A549 (cell line): ENCODE measurements around the gene IREB2. TPM values are rescaled to one million over a fixed set of nuclear protein-coding genes. Genes with fewer than 3 reads are reported as not detected.
A peak's percentile ranks its signal among the peaks of the same experiment; 100 is the strongest.

Experiments used
- ATAC-seq, 2 experiments: fragments of 200-7000 bp in 1 of 2; fragments of >200 bp in 1 of 2; cut with Nextera tagmentation in 1 of 2; cut with Tn5 transposase in 1 of 2; 3 replicates each; pipeline versions ENCODE4 v1.8.0 to v1.9.1; 2018 to 2020; ENCODE audit warnings: mild to moderate bottlenecking in 1 of 2, moderate library complexity in 1 of 2
- CTCF ChIA-PET: fragments of 300-600 bp; sonication (Branson Sonifier 250); formaldehyde crosslinking; extraction: SDS; loops from one replicate; lab custom pipeline; 2021; ENCODE audit warnings: antibody characterized with exemption, inconsistent platforms; lab: Yijun Ruan, JAX
- POLR2A ChIA-PET: fragments of 350-600 bp; formaldehyde crosslinking; extraction: SDS; loops from one replicate; lab custom pipeline; 2021; ENCODE audit warnings: antibody characterized with exemption, inconsistent platforms; lab: Yijun Ruan, JAX
- DNase-seq, 2 experiments: peaks; one replicate each; pipeline versions ENCODE4 v3.0.0 to v3.0.0-alpha.2; 2011 to 2016; ENCODE audit warnings: low read depth in 1 of 2, low spot score in 1 of 2
- FAIRE-seq: peaks from 2 replicates; lab custom pipeline; 2011; peaks lifted over from hg19 to GRCh38; lab: Jason Lieb, UNC
- H3K27ac ChIP-seq, 2 experiments: fragments of >200 bp; sonication (Bioruptor Twin); formaldehyde crosslinking; 3 replicates each; pipeline ENCODE4 v1.5.1; 2016 to 2017
- H3K4me1 ChIP-seq: fragments of >200 bp; sonication (Bioruptor Twin); formaldehyde crosslinking; 3 replicates; pipeline ENCODE4 v1.6.1; 2016
- H3K4me2 ChIP-seq: fragments of >200 bp; sonication (Bioruptor Twin); formaldehyde crosslinking; 3 replicates; pipeline ENCODE4 v1.6.1; 2016
- H3K4me3 ChIP-seq: fragments of >200 bp; sonication (Bioruptor Twin); formaldehyde crosslinking; 3 replicates; pipeline ENCODE4 v1.5.1; 2016
- H3K9me3 ChIP-seq: fragments of >200 bp; sonication (Bioruptor Twin); formaldehyde crosslinking; 3 replicates; pipeline ENCODE4 v1.6.1; 2016
- BHLHE40 ChIP-seq: IDR thresholded peaks from 2 replicates; pipeline ENCODE4 v1.6.1; 2012; ENCODE audit warnings: low read depth, low read length, inconsistent platforms
- CHD4 ChIP-seq: fragments of 200-600 bp; sonication (generic); IDR thresholded peaks from 2 replicates; pipeline ENCODE4 v1.6.1; 2016; ENCODE audit warnings: antibody characterized with exemption, mild to moderate bottlenecking, borderline replicate concordance
- CTCF ChIP-seq: fragments of >200 bp; sonication (Bioruptor Twin); formaldehyde crosslinking; IDR thresholded peaks from 3 replicates; pipeline ENCODE4 v1.5.1; 2016
- FOSL2 ChIP-seq, 2 experiments: fragments of 450-650 bp in 1 of 2; fragments of >200 bp in 1 of 2; sonication (Bioruptor Twin) in 1 of 2; formaldehyde crosslinking; IDR thresholded peaks; 2 replicates each; pipeline versions ENCODE4 v1.5.0 to v1.6.1; 2016 to 2020; ENCODE audit warnings: mild to moderate bottlenecking in 1 of 2, moderate library complexity in 1 of 2
- HOXA7 ChIP-seq: fragments of 250-450 bp; sonication (Bioruptor Pico); IDR thresholded peaks from 2 replicates; pipeline ENCODE4 v1.5.0; 2020; ENCODE audit warnings: mild to moderate bottlenecking, moderate library complexity
- MAFK ChIP-seq: fragments of 450-650 bp; IDR thresholded peaks from 2 replicates; pipeline ENCODE4 v1.6.1; 2014; ENCODE audit not compliant: partially characterized antibody
- NPAS2 ChIP-seq: fragments of 250-450 bp; sonication (Bioruptor Pico); IDR thresholded peaks from 2 replicates; pipeline ENCODE4 v1.8.0; 2022; ENCODE audit warnings: mild to moderate bottlenecking, moderate library complexity, borderline replicate concordance
- POLR2A ChIP-seq: IDR thresholded peaks from 2 replicates; pipeline ENCODE4 v1.6.1; 2012; ENCODE audit warnings: mild to moderate bottlenecking, low read length
- RAD21 ChIP-seq, 2 experiments: fragments of >200 bp in 1 of 2; sonication (Bioruptor Twin) in 1 of 2; formaldehyde crosslinking in 1 of 2; IDR thresholded peaks in 1 of 2; conservative IDR thresholded peaks in 1 of 2; 2 replicates in 1 of 2; 3 replicates in 1 of 2; pipeline ENCODE4 v1.6.1; 2012 to 2018; ENCODE audit warnings: inconsistent platforms in 1 of 2
- RARB ChIP-seq: fragments of 250-450 bp; sonication (Bioruptor Pico); IDR thresholded peaks from 2 replicates; pipeline ENCODE4 v1.8.0; 2021; ENCODE audit warnings: mild to moderate bottlenecking, moderate library complexity
- TFCP2L1 ChIP-seq: fragments of 250-450 bp; sonication (Bioruptor Pico); IDR thresholded peaks from 2 replicates; pipeline ENCODE4 v1.5.0; 2021; ENCODE audit warnings: mild to moderate bottlenecking
- TP53 ChIP-seq: fragments of 250-450 bp; sonication (Bioruptor Pico); IDR thresholded peaks from 2 replicates; pipeline ENCODE4 v1.5.0; 2021; ENCODE audit warnings: mild to moderate bottlenecking, moderate library complexity
- ZNF302 ChIP-seq: fragments of 250-450 bp; sonication (Bioruptor Pico); IDR thresholded peaks from 2 replicates; pipeline ENCODE4 v1.9.0; 2021; ENCODE audit warnings: inconsistent platforms, mild to moderate bottlenecking, moderate library complexity
- WGBS: methylation state at CpG from one replicate; pipeline ENCODE4 v1.1.6; 2017; ENCODE audit errors: missing lambda C conversion rate; 5-methylcytosine and 5-hydroxymethylcytosine counted together
- polyA plus RNA-seq, 4 experiments: library from polyadenylated mRNA; depleted of rRNA in 3 of 4; stranded (reverse); fragments of >200 nt; fragmentation: RNase III in 1 of 4; extraction: RNeasy Plus Mini Kit Qiagen cat#74134 plus additional on column Dnase treatment in 1 of 4; gene quantifications; 2 replicates in 3 of 4; 3 replicates in 1 of 4; pipeline ENCODE4 v1.2.3, GENCODE V29; 2011 to 2017
- TF ChIP-seq, protein P1 (sequence below): fragments of 200-600 bp; sonication (generic); IDR thresholded peaks from 2 replicates; pipeline ENCODE4 v1.6.1; 2016; ENCODE audit warnings: antibody characterized with exemption, mild to moderate bottlenecking, moderate library complexity

The IREB2 gene
- polyA plus RNA-seq, 2 of the 4 experiments (the other 2 are of a cell fraction): 37.3 to 78.1 TPM

- Histone ChIP-seq H3K27ac (no peak overlapping the region), H3K4me2 (no peak overlapping the region), H3K4me1 (no peaks in the 10 kb centered on the region), H3K9me3 (no peaks in the 10 kb centered on the region)
- FAIRE-seq (no peak), DNase-seq (no peak)
- POLR2A ChIA-PET: interaction anchor here (1.4 kb wide), 1 partner anchor 11 kb away, joined by 3 read pairs; the partner anchor contains the start of gene IREB2
- CTCF ChIA-PET: interaction anchor here (0.7 to 1.9 kb wide), 5 partner anchors 9 to 58 kb away, joined by 3 to 5 read pairs (median 3); partner anchors contain the start of gene IREB2
- TF ChIP-seq HOXA7 (CRISPR knock-in tag): no peak
- TF ChIP-seq BHLHE40: no peak
- no peak for TF ChIP-seq FOSL2 (IDR thresholded peaks at IDR 0.05)
- no peak for TF ChIP-seq FOSL2 (CRISPR knock-in tag; IDR thresholded peaks at IDR 0.05)
- no peak for TF ChIP-seq TFCP2L1
- no peak for TF ChIP-seq NPAS2 (CRISPR knock-in tag)
- no peak for TF ChIP-seq CHD4
- TF ChIP-seq, protein P1, sequence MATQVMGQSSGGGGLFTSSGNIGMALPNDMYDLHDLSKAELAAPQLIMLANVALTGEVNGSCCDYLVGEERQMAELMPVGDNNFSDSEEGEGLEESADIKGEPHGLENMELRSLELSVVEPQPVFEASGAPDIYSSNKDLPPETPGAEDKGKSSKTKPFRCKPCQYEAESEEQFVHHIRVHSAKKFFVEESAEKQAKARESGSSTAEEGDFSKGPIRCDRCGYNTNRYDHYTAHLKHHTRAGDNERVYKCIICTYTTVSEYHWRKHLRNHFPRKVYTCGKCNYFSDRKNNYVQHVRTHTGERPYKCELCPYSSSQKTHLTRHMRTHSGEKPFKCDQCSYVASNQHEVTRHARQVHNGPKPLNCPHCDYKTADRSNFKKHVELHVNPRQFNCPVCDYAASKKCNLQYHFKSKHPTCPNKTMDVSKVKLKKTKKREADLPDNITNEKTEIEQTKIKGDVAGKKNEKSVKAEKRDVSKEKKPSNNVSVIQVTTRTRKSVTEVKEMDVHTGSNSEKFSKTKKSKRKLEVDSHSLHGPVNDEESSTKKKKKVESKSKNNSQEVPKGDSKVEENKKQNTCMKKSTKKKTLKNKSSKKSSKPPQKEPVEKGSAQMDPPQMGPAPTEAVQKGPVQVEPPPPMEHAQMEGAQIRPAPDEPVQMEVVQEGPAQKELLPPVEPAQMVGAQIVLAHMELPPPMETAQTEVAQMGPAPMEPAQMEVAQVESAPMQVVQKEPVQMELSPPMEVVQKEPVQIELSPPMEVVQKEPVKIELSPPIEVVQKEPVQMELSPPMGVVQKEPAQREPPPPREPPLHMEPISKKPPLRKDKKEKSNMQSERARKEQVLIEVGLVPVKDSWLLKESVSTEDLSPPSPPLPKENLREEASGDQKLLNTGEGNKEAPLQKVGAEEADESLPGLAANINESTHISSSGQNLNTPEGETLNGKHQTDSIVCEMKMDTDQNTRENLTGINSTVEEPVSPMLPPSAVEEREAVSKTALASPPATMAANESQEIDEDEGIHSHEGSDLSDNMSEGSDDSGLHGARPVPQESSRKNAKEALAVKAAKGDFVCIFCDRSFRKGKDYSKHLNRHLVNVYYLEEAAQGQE: no peak
- TF ChIP-seq TP53: no peak
- TF ChIP-seq, all 56 proteins: peak for 0
- ATAC-seq: no peak; a peak in 1 of 6 replicates
- no peak overlapping the region for H3K4me3 ChIP-seq
- 88% methylated on average over 4 of the region's 4 CpGs for WGBS
Measured at GRCh38 chr15:78448441-78449219, 10.6 kb downstream of the IREB2 start.

DNA sequence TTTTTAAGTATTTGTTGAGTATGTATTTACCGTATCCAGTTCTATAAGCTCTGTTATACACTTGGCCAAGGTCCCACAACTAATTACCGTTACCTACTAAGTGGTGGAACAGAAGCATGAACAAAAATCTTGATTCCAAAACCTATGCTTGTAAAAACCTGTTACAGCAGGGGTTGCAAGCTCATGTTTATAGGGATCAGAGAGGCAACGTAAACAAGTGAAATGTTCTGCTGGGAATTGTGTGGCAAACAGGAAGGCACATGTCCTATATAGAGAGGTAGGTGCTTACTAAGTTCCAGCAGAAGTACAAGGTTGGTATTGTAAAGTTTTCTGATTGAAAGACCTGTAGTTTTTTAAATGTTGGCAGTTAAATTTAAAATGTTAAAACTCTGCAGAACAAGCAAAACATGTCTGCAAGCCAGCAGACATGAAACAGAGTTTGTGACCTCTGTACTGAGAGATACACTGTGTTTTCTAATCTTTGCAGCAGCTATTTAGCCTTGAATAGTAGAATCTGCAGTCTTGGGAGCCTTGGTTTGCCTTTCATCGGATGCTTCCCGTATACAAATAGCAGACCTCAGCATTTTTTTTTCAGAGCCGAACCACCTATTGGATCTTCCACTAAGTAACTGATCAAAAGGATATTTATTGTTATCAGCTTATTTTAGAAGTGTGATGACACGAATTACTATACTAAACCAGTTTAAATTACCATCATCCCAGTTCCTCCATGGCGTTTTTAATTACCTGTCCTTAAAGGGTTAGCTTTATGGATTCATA is 11.4 kb downstream of the IREB2 start:
- ChIA-PET CTCF (interaction anchor here (0.8 to 1.6 kb wide), 10 partner anchors 8 to 328 kb away, joined by 3 to 6 read pairs (median 3); partner anchors contain the start of gene IREB2), POLR2A (interaction anchor here (1.3 kb wide), 1 partner anchor 11 kb away, joined by 6 read pairs; the partner anchor contains the start of gene IREB2)
- WGBS: 88% methylated on average over 8 of the region's 8 CpGs
- no peak for FAIRE-seq
- Histone ChIP-seq H3K4me1 (no peaks in the 10 kb centered on the region), H3K4me2 (no peak overlapping the region), H3K27ac (no peak overlapping the region), H3K9me3 (no peaks in the 10 kb centered on the region), H3K4me3 (no peak overlapping the region)
- no peak for ATAC-seq
- TF ChIP-seq MAFK (peak; percentile 95), CTCF (no peak)
- no peak for DNase-seq

GRCh38 chr15:78450285-78450858 is 12.4 kb downstream of the IREB2 start:
- FAIRE-seq: no peak
- H3K4me1 ChIP-seq: peaks cover 8% of the 10 kb centered on the region

More at GRCh38 chr15:78450285-78450858, 12.4 kb downstream of the IREB2 start:
- H3K27ac ChIP-seq: no peak overlapping the region
- no peak overlapping the region for H3K4me3 ChIP-seq
- DNase-seq (no peak), ATAC-seq (no peak)
- no peaks in the 10 kb centered on the region for H3K9me3 ChIP-seq
- POLR2A ChIA-PET: interaction anchor here (0.9 to 1.3 kb wide), 3 partner anchors 12 to 90 kb away, joined by 5 to 6 read pairs (median 5); partner anchors contain the start of genes IREB2 and PSMA4
- H3K4me2 ChIP-seq: no peak overlapping the region
- CTCF ChIA-PET: interaction anchor here (0.8 to 1.6 kb wide), 8 partner anchors 9 to 329 kb away, joined by 3 to 6 read pairs (median 4); partner anchors contain the start of gene IREB2
- 83% methylated on average over 5 of the region's 5 CpGs for WGBS
- TF ChIP-seq RARB: no peak
- no peak for TF ChIP-seq RAD21 (conservative IDR thresholded peaks at IDR 0.05 in 1 of 2, IDR thresholded peaks at IDR 0.05 in 1 of 2)
- TF ChIP-seq POLR2A: no peak
- no peak for TF ChIP-seq ZNF302 (CRISPR knock-in tag)
